ENCODE results near the gene FRMD5. TPM values are rescaled to one million over a fixed set of nuclear protein-coding genes. Genes with fewer than 3 reads are reported as not detected.

FRMD5 gene
- total RNA-seq, 4 donors from 2014 or later: 2.9 to 5.4 (median 3.8) TPM

DNA sequence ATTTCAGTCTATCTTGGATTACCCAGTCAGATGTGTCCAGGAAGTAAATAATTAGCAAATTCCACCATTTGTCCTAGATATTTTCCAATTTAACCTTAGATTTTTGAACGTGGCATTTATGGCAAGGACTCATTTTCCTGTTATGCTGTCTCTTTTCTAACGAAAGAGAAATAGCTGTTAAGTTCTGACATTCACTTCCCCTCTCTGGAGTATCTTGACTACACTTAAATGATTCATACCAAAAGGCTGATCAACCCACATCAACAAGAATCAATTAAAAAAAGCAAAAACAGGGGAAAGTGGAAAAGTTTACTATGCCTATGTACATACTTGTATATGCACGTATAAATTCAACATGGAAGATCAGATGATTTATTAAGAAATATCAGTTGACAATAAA lies 149.9 kb downstream of the FRMD5 start:
- Histone ChIP-seq H3K4me3 (no peak overlapping the region), H3K9me3 (peaks cover 0 to 6% (median 0%) of the 10 kb centered on the region in 4 donors), H3K27me3 (no peaks in the 10 kb centered on the region), H3K27ac (no peak overlapping the region), H3K36me3 (no peaks in the 10 kb centered on the region), H3K4me1 (no peaks in the 10 kb centered on the region)
- DNase-seq (ENCODE audit: low spot score in 2 of 2): no peak
- WGBS, 2 donors: 45 to 54% methylated on average over 3 of the region's 3 CpGs
- TF ChIP-seq POLR2A (IDR thresholded peaks at IDR 0.05): no peak
- TF ChIP-seq EP300 (IDR thresholded peaks at IDR 0.05): no peak
- TF ChIP-seq, protein P1, sequence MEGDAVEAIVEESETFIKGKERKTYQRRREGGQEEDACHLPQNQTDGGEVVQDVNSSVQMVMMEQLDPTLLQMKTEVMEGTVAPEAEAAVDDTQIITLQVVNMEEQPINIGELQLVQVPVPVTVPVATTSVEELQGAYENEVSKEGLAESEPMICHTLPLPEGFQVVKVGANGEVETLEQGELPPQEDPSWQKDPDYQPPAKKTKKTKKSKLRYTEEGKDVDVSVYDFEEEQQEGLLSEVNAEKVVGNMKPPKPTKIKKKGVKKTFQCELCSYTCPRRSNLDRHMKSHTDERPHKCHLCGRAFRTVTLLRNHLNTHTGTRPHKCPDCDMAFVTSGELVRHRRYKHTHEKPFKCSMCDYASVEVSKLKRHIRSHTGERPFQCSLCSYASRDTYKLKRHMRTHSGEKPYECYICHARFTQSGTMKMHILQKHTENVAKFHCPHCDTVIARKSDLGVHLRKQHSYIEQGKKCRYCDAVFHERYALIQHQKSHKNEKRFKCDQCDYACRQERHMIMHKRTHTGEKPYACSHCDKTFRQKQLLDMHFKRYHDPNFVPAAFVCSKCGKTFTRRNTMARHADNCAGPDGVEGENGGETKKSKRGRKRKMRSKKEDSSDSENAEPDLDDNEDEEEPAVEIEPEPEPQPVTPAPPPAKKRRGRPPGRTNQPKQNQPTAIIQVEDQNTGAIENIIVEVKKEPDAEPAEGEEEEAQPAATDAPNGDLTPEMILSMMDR (IDR thresholded peaks at IDR 0.05): no peak

DNA sequence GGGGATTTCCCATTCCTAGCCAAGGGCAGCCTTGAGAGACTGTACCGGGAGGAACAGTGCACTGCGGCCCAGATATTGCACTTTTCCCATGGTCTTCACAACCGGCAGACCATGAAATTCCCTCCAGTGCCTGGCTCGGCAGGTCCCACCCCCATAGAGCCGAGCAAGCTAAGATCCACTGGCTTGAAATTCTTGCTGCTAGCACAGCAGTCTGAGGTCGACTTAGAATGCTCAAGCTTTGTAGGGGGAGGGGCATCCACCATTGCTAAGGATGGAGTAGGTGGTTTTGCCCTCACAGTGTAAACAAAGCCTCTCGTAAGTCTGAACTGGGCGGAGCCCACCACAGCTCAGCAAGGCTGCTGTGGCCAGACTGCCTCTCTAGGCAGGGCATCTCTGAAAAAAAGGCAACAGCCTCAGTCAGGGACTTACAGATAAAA lies 156.3 kb downstream of the FRMD5 start:
- Histone ChIP-seq H3K36me3 (no peaks in the 10 kb centered on the region), H3K27me3 (no peaks in the 10 kb centered on the region), H3K4me3 (peak overlapping the region in 1 of 4 donors; percentile 23), H3K4me1 (peaks cover 0 to 35% (median 12%) of the 10 kb centered on the region in 4 donors), H3K27ac (no peak overlapping the region), H3K9me3 (peaks cover 0 to 6% (median 0%) of the 10 kb centered on the region in 4 donors)
- 33 to 37% methylated on average over 6 to 8 of the region's 8 CpGs for WGBS, 2 donors
- TF ChIP-seq, protein P1 (IDR thresholded peaks at IDR 0.05): no peak
- no peak for TF ChIP-seq EP300 (IDR thresholded peaks at IDR 0.05)
- TF ChIP-seq POLR2A (IDR thresholded peaks at IDR 0.05): no peak
- no peak for DNase-seq (ENCODE audit: low spot score in 2 of 2)

DNA sequence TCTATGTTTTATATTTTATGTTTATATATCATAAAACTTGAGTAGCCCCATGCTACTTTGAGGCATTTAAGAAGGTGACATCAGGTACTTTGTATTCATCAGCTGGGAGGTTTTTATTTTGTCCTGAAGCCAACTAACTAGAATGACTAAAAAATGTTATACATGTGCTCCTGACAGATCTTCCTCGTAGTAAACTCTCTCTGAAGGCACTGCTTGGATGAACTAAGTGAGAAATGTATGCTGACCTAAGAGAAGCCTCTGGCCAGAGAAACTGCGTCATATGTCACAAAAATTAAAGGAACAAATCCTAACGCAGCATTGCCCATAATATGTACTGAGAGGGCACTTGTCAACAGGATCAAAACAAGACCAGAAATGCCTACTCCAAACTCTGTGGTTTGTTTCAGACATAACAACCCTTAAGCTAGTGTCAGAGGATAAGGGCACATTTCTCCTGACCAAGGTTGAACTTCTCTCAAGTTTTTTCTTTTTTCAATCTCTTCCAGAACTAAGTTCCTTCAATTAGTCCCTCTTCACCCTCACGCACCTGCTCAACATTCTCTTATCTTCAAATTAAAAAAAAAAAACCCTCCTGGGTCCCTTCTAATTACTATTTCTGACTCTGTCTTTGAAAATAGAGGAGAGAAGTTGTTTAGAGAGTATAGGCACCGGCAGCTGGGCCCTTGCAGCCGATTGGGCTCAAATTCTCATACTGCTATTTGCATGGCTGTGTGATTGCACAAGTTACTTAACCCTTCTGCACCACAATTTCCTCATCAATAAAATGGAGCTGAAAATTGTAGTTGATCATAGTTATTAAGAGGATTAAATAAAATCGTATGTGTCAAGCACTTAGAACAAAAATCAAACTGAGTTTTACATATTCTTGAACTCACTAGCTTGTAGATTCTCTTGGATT lies 159.0 kb downstream of the FRMD5 start:
- peaks cover 0 to 36% (median 12%) of the 10 kb centered on the region in 4 donors for H3K4me1 ChIP-seq
- TF ChIP-seq, protein P1 (IDR thresholded peaks at IDR 0.05): no peak
- no peak for TF ChIP-seq EP300 (IDR thresholded peaks at IDR 0.05)
- no peak for TF ChIP-seq POLR2A (IDR thresholded peaks at IDR 0.05)
- no peak overlapping the region for H3K4me3 ChIP-seq
- H3K36me3 ChIP-seq: no peaks in the 10 kb centered on the region
- no peaks in the 10 kb centered on the region for H3K27me3 ChIP-seq
- DNase-seq (ENCODE audit: low spot score in 2 of 2): no peak
- 56% methylated on average over 7 of the region's 7 CpGs for WGBS, 2 donors
- H3K27ac ChIP-seq: peak overlapping the region in 2 of 4 donors; percentile 59 to 74
- no peaks in the 10 kb centered on the region for H3K9me3 ChIP-seq

DNA sequence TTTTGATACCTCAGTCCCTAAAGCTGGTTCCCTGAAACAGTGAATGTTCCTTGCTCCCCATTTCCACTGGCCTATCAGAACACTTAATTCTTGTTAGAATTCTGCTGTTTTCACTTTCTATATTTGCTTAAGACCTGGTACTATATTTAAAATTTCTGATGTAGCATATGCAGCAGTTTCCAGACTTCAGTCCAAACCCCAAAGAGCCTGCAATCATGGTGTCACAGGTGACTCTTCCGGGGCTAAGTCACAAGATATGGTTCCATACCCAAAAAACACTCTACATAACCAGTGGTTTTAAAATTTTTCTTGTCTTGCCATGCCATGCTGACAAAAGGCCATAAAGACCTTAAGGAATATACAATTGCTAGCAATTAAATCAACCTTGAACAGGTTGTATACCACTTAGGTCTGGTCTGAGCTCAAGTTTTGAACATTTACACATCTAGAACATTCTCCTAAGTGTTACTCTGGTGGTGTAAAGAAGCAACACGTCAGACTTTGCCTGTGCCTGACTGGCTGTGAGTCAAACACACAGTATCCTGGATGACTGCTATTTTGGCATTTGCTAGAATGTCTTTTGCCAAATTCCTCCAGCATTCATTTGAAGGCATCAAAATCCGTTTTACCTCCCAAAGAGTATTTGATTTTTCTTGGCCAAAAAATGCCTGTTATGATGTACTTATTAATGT lies 160.0 kb downstream of the FRMD5 start:
- Histone ChIP-seq H3K27me3 (no peaks in the 10 kb centered on the region), H3K36me3 (no peaks in the 10 kb centered on the region), H3K9me3 (no peaks in the 10 kb centered on the region), H3K4me3 (no peak overlapping the region), H3K27ac (peak overlapping the region in 2 of 4 donors; percentile 59 to 74), H3K4me1 (peaks cover 0 to 40% (median 12%) of the 10 kb centered on the region in 4 donors)
- TF ChIP-seq, protein P1 (IDR thresholded peaks at IDR 0.05): no peak
- TF ChIP-seq EP300 (IDR thresholded peaks at IDR 0.05): no peak
- TF ChIP-seq POLR2A (IDR thresholded peaks at IDR 0.05): no peak
- DNase-seq (ENCODE audit: low spot score in 2 of 2): peak in 1 of 2 donors; percentile 13
- 29 to 44% methylated on average over 3 of the region's 3 CpGs for WGBS, 2 donors
